K562 (cell line): ENCODE measurements around the gene SLC12A9. TPM values are rescaled to one million over a fixed set of nuclear protein-coding genes. Genes with fewer than 3 reads are reported as not detected.
A peak's percentile ranks its signal among the peaks of the same experiment; 100 is the strongest.

ENCODE experiments used
- E4F1 ChIP-seq: fragments of 250-450 bp; sonication (Bioruptor Pico); IDR thresholded peaks from 2 replicates; pipeline ENCODE4 v1.5.0; 2021; ENCODE audit warnings: mild to moderate bottlenecking, borderline replicate concordance
- ELF1 ChIP-seq: fragments of 200-800 bp; sonication (Bioruptor generic); IDR thresholded peaks from 2 replicates; pipeline ENCODE4 v1.6.1; 2016; ENCODE audit warnings: missing genetic modification characterization, missing compliant biosample characterization
- GMEB1 ChIP-seq: fragments of 250-450 bp; sonication (Bioruptor Pico); IDR thresholded peaks from 2 replicates; pipeline ENCODE4 v1.4.0; 2020; ENCODE audit warnings: mild to moderate bottlenecking
- HDAC8 ChIP-seq: fragments of 450-650 bp; IDR thresholded peaks from 2 replicates; pipeline ENCODE4 v1.6.1; 2016; ENCODE audit warnings: mild to moderate bottlenecking, missing genetic modification characterization, moderate library complexity, missing compliant biosample characterization
- MAFF ChIP-seq: IDR thresholded peaks from 2 replicates; pipeline ENCODE4 v1.6.1; 2012; ENCODE audit warnings: low read length, improper control_type of control experiment
- NELFE ChIP-seq: IDR thresholded peaks from 2 replicates; pipeline ENCODE4 v1.6.1; 2011; ENCODE audit warnings: mild to moderate bottlenecking; ENCODE audit not compliant: insufficient read depth, insufficient read length
- PBX2 ChIP-seq, 2 experiments: IDR thresholded peaks in 1 of 2; conservative IDR thresholded peaks in 1 of 2; 2 replicates each; pipeline ENCODE4 v1.6.1; 2016; ENCODE audit warnings: low read depth in 2 of 2, mild to moderate bottlenecking in 1 of 2, missing compliant biosample characterization in 1 of 2, missing genetic modification characterization in 1 of 2, moderate library complexity in 1 of 2
- PRPF4 ChIP-seq: fragments of 200-400 bp; formaldehyde crosslinking; IDR thresholded peaks from one replicate; pipeline ENCODE4 v1.6.1; 2017; ENCODE audit warnings: low read length, low read depth, mild to moderate bottlenecking; ENCODE audit not compliant: insufficient read depth, poor library complexity, severe bottlenecking
- SIX5 ChIP-seq, 2 experiments: IDR thresholded peaks; 2 replicates each; pipeline ENCODE4 v1.6.1; 2011; ENCODE audit warnings: low read length in 2 of 2, borderline replicate concordance in 1 of 2, low read depth in 1 of 2, mild to moderate bottlenecking in 1 of 2, moderate library complexity in 1 of 2; ENCODE audit not compliant: insufficient read depth in 1 of 2
- TAF1 ChIP-seq: IDR thresholded peaks from 2 replicates; pipeline ENCODE4 v1.6.1; 2011; ENCODE audit warnings: mild to moderate bottlenecking, low read length, moderate library complexity; ENCODE audit not compliant: insufficient read depth, control insufficient read depth, severe bottlenecking; ENCODE audit errors: extremely low read depth
- TAF9B ChIP-seq: fragments of 450-650 bp; IDR thresholded peaks from 2 replicates; pipeline ENCODE4 v1.6.1; 2018; ENCODE audit warnings: mild to moderate bottlenecking; ENCODE audit not compliant: partially characterized antibody
- USF1 ChIP-seq: sonication (generic); formaldehyde crosslinking; IDR thresholded peaks from 2 replicates; pipeline ENCODE4 v1.9.0; 2022; ENCODE audit warnings: mild to moderate bottlenecking, missing genetic modification reagents
- ZBTB26 ChIP-seq: fragments of 450-650 bp; formaldehyde crosslinking; IDR thresholded peaks from 2 replicates; pipeline ENCODE4 v1.4.0; 2022; ENCODE audit warnings: missing genetic modification characterization
- ZFPM2 ChIP-seq: fragments of 250-450 bp; sonication (Bioruptor Pico); IDR thresholded peaks from 2 replicates; pipeline ENCODE4 v1.5.1; 2022; ENCODE audit warnings: mild to moderate bottlenecking
- ZNF174 ChIP-seq: fragments of 250-450 bp; sonication (Bioruptor Pico); IDR thresholded peaks from 2 replicates; pipeline ENCODE4 v1.4.0; 2020; ENCODE audit warnings: mild to moderate bottlenecking
- ZNF511 ChIP-seq: sonication (generic); formaldehyde crosslinking; IDR thresholded peaks from 2 replicates; pipeline ENCODE4 v1.8.0; 2022; ENCODE audit warnings: mild to moderate bottlenecking, missing genetic modification reagents
- polyA plus RNA-seq, 8 experiments: library from polyadenylated mRNA; depleted of rRNA in 4 of 8; stranded (reverse) in 5 of 8; unstranded in 3 of 8; fragments of >200 nt; fragmentation: Nextera tagmentation in 2 of 8; fragmentation: Illumina TruSeq in 1 of 8; extraction: Ambion mirVana in 2 of 8; extraction: Trizol in 1 of 8; gene quantifications; 2 replicates each; pipeline versions ENCODE4 v1.2.1 to v1.2.3, GENCODE V29; 2011 to 2014; ENCODE audit warnings: inconsistent platforms in 1 of 8, missing spikeins in 1 of 8
- total RNA-seq, 7 experiments: library from RNA; depleted of rRNA in 6 of 7; stranded (reverse); fragments of >200 nt in 6 of 7; fragmentation: Illumina TruSeq in 2 of 7; extraction: Trizol in 2 of 7; gene quantifications; 2 replicates each; pipeline versions ENCODE4 v1.2.1 to v1.2.3, GENCODE V29; 2011 to 2021; ENCODE audit warnings: low replicate concordance in 1 of 7

The SLC12A9 gene
- total and polyA plus RNA-seq, 9 of the 15 experiments (the other 6 are each of a cell fraction or from before 2014, with no cell fraction given), result 0.06 to 20.2 (median 10.7) TPM

GRCh38 chr7:100887516-100888290, 35.2 kb downstream of the SLC12A9 start (continued):
- TF ChIP-seq E4F1 (CRISPR knock-in tag) (no peak), ZFPM2 (CRISPR knock-in tag) (no peak), NELFE (no peak), ZNF174 (CRISPR knock-in tag) (no peak), TAF1 (no peak), TAF9B (no peak), ELF1 (tag) (peak; percentile 65), USF1 (CRISPR knock-in tag) (no peak), PRPF4 (no peak), ZBTB26 (CRISPR knock-in tag) (peak; percentile 68), SIX5 (IDR thresholded peaks at IDR 0.05; ENCODE audit: borderline replicate concordance in 1 of 2, insufficient read depth in 1 of 2, low read depth in 1 of 2, low read length in 2 of 2) (no peak), ZNF511 (CRISPR knock-in tag) (0 out of 2 replicates have a peak, but pooled peaks have one; percentile 46), MAFF (no peak), GMEB1 (CRISPR knock-in tag) (no peak), HDAC8 (no peak), PBX2 (CRISPR knock-in tag; IDR thresholded peaks at IDR 0.05; ENCODE audit: low read depth) (no peak), PBX2 (tag; conservative IDR thresholded peaks at IDR 0.05; ENCODE audit: low read depth) (no peak)
